ENCODE measurements around the gene ACSM4.

GRCh38 chr12:7322599-7322998 is 18.7 kb downstream of the ACSM4 start:
- TF ChIP-seq IRF9 (CRISPR knock-in tag; IDR thresholded peaks at IDR 0.05; ENCODE audit: borderline replicate concordance): no peak
- no peak for TF ChIP-seq TBL1XR1 (IDR thresholded peaks at IDR 0.05; ENCODE audit: borderline replicate concordance, low read length, partially characterized antibody)
- TF ChIP-seq ZNF639 (CRISPR knock-in tag; conservative IDR thresholded peaks at IDR 0.05): no peak
- no peak for TF ChIP-seq NCOR1 (IDR thresholded peaks at IDR 0.05; ENCODE audit: borderline replicate concordance, low read length)
- TF ChIP-seq GATAD2A (CRISPR knock-in tag; IDR thresholded peaks at IDR 0.05): no peak
- TF ChIP-seq EHMT2 (IDR thresholded peaks at IDR 0.05; ENCODE audit: borderline replicate concordance, low read depth, low read length): no peak
- no peak for TF ChIP-seq FOSL1 (CRISPR knock-in tag; IDR thresholded peaks at IDR 0.05; ENCODE audit: borderline replicate concordance)
- no peak for TF ChIP-seq POLR2A (IDR thresholded peaks at IDR 0.05; ENCODE audit: insufficient read depth in 1 of 2, low read depth in 2 of 2, low read length in 2 of 2)
- TF ChIP-seq CHD4 (IDR thresholded peaks at IDR 0.05; ENCODE audit: borderline replicate concordance, low read length): no peak
- no peak for TF ChIP-seq NAIF1 (CRISPR knock-in tag; IDR thresholded peaks at IDR 0.05; ENCODE audit: borderline replicate concordance)
- TF ChIP-seq MXI1 (IDR thresholded peaks at IDR 0.05; ENCODE audit: borderline replicate concordance, low read depth, low read length): no peak
- no peak for TF ChIP-seq HDAC1 (CRISPR knock-in tag; IDR thresholded peaks at IDR 0.05)

Measured in HepG2 (cell line).